GM23248 (cell line): Measurements from ENCODE around the gene NFE2. TPM values are rescaled to one million over a fixed set of nuclear protein-coding genes. Genes with fewer than 3 reads are reported as not detected.

ENCODE experiments used
- DNase-seq: peaks from one replicate; pipeline ENCODE4 v3.0.0-alpha.2; 2015
- H2AFZ ChIP-seq: fragments of 200-600 bp; sonication (generic); 2 replicates; pipeline ENCODE4 v1.6.1; 2016; ENCODE audit warnings: antibody characterized with exemption
- H3F3A ChIP-seq: fragments of 200-600 bp; sonication (generic); 2 replicates; pipeline ENCODE4 v1.6.1; 2016; ENCODE audit warnings: mild to moderate bottlenecking, antibody characterized with exemption, mixed run types; ENCODE audit not compliant: insufficient read depth
- H3K27ac ChIP-seq: fragments of 200-600 bp; sonication (generic); 2 replicates; pipeline ENCODE4 v1.5.1; 2016; ENCODE audit warnings: mild to moderate bottlenecking
- H3K27me3 ChIP-seq: fragments of 200-600 bp; sonication (generic); replicated peaks from 2 replicates; pipeline ENCODE4 v1.6.1; 2016; ENCODE audit warnings: mild to moderate bottlenecking; ENCODE audit not compliant: insufficient read depth
- H3K36me3 ChIP-seq: fragments of 200-600 bp; sonication (generic); 2 replicates; pipeline ENCODE4 v1.6.1; 2016; ENCODE audit warnings: low read depth, mild to moderate bottlenecking
- H3K4me1 ChIP-seq: fragments of 200-600 bp; sonication (generic); 2 replicates; pipeline ENCODE4 v1.6.1; 2016; ENCODE audit warnings: mild to moderate bottlenecking; ENCODE audit not compliant: insufficient read depth
- H3K4me2 ChIP-seq: fragments of 200-600 bp; sonication (generic); one replicate; pipeline ENCODE4 v1.6.1; 2016; ENCODE audit warnings: mild to moderate bottlenecking; ENCODE audit not compliant: unreplicated experiment
- H3K4me3 ChIP-seq: fragments of 200-600 bp; sonication (generic); 2 replicates; pipeline ENCODE4 v1.5.1; 2016; ENCODE audit warnings: mild to moderate bottlenecking
- H3K79me2 ChIP-seq: fragments of 200-600 bp; sonication (generic); 2 replicates; pipeline ENCODE4 v1.6.1; 2016; ENCODE audit warnings: mild to moderate bottlenecking; ENCODE audit not compliant: insufficient read depth
- H3K9ac ChIP-seq: fragments of 200-600 bp; sonication (generic); 2 replicates; pipeline ENCODE4 v1.6.1; 2016; ENCODE audit warnings: mild to moderate bottlenecking
- H3K9me2 ChIP-seq: fragments of 200-600 bp; sonication (generic); 2 replicates; pipeline ENCODE4 v1.6.1; 2016; ENCODE audit warnings: mixed run types, mild to moderate bottlenecking, moderate library complexity; ENCODE audit not compliant: insufficient read depth
- H3K9me3 ChIP-seq: fragments of 200-600 bp; sonication (generic); one replicate; pipeline ENCODE4 v1.6.1; 2017; ENCODE audit warnings: low read depth
- H4K20me1 ChIP-seq: fragments of 200-600 bp; sonication (generic); 2 replicates; pipeline ENCODE4 v1.6.0; 2016; ENCODE audit not compliant: insufficient read depth
- EZH2 ChIP-seq: fragments of 200-600 bp; sonication (generic); IDR thresholded peaks from 2 replicates; pipeline ENCODE4 v1.6.1; 2018; ENCODE audit warnings: antibody characterized with exemption, mild to moderate bottlenecking; ENCODE audit not compliant: insufficient read depth, poor library complexity, severe bottlenecking
- EZH2phosphoT487 ChIP-seq: fragments of 200-600 bp; sonication (generic); IDR thresholded peaks from 2 replicates; pipeline ENCODE4 v1.6.1; 2018; ENCODE audit warnings: antibody characterized with exemption, moderate library complexity, mild to moderate bottlenecking, low read depth; ENCODE audit not compliant: insufficient read depth
- WGBS, 2 experiments: methylation state at CpG; one replicate each; pipeline ENCODE4 v1.1.6; 2015 to 2017; ENCODE audit warnings: low lambda C conversion rate in 2 of 2, low coverage in 1 of 2; ENCODE audit errors: missing lambda C conversion rate in 2 of 2; 5-methylcytosine and 5-hydroxymethylcytosine counted together
- in situ Hi-C: fragments of 300-500 bp; cut with MboI; formaldehyde crosslinking; loops from 2 replicates; pipeline ENCODE4 v1.15.0; 2020
- polyA plus RNA-seq: library from polyadenylated mRNA; unstranded; fragments of >200 nt; fragmentation: Nextera tagmentation; extraction: Ambion mirVana; gene quantifications from 2 replicates; pipeline ENCODE4 v1.2.1, GENCODE V29; 2016
- total RNA-seq: library from RNA; depleted of rRNA; stranded (reverse); fragments of >200 nt; shearing (Covaris generic); gene quantifications from 2 replicates; pipeline ENCODE4 v1.2.3, GENCODE V29; 2014

NFE2 gene
- total and polyA plus RNA-seq, 2 experiments from 2014 or later, result not detected

GRCh38 chr12:54292083-54292930 lies 8.5 kb downstream of the NFE2 start:
- in situ Hi-C loops, result no loop called here
- H3K27me3 ChIP-seq, result no peaks in the 10 kb centered on the region
- H3K9me2 ChIP-seq, result no peaks in the 10 kb centered on the region
- peaks cover 39% of the 10 kb centered on the region for H3F3A ChIP-seq
- H2AFZ ChIP-seq, result no peak overlapping the region
- no peak overlapping the region for H3K9ac ChIP-seq
- no peak overlapping the region for H3K4me3 ChIP-seq
- H4K20me1 ChIP-seq, result no peaks in the 10 kb centered on the region
- no peak overlapping the region for H3K27ac ChIP-seq
- H3K79me2 ChIP-seq, result no peaks in the 10 kb centered on the region
- no peaks in the 10 kb centered on the region for H3K9me3 ChIP-seq
- TF ChIP-seq EZH2phosphoT487 (no peak), EZH2 (no peak)
- 75% methylated on average over 30 of the region's 30 CpGs for WGBS, 2 experiments
- H3K4me2 ChIP-seq, result no peak overlapping the region
- DNase-seq, result no peak
- H3K4me1 ChIP-seq, result no peaks in the 10 kb centered on the region
- peaks cover 10% of the 10 kb centered on the region for H3K36me3 ChIP-seq

GRCh38 chr12:54287261-54288157 lies 13.3 kb downstream of the NFE2 start:
- peak; percentile 7 for DNase-seq
- Histone ChIP-seq H3K79me2 (peaks cover 30% of the 10 kb centered on the region), H3K4me2 (no peak overlapping the region), H3K27ac (no peak overlapping the region), H3K9me3 (no peaks in the 10 kb centered on the region), H2AFZ (no peak overlapping the region), H3K36me3 (peaks cover 52% of the 10 kb centered on the region), H4K20me1 (peaks cover 31% of the 10 kb centered on the region), H3K4me1 (peaks cover 16% of the 10 kb centered on the region), H3K9ac (no peak overlapping the region), H3K27me3 (no peaks in the 10 kb centered on the region), H3K9me2 (no peaks in the 10 kb centered on the region), H3K4me3 (no peak overlapping the region), H3F3A (peaks cover 87% of the 10 kb centered on the region)
- 58 to 67% methylated on average over 8 of the region's 8 CpGs for WGBS, 2 experiments
- TF ChIP-seq EZH2phosphoT487 (no peak), EZH2 (no peak)
- in situ Hi-C loops, result no loop called here

- DNase-seq, result no peak
- Histone ChIP-seq H3K27me3 (no peaks in the 10 kb centered on the region), H3F3A (peaks cover 99% of the 10 kb centered on the region), H3K4me2 (no peak overlapping the region), H3K79me2 (peaks cover 42% of the 10 kb centered on the region), H3K4me3 (no peak overlapping the region), H3K9me2 (no peaks in the 10 kb centered on the region), H4K20me1 (peaks cover 41% of the 10 kb centered on the region), H3K36me3 (peaks cover 64% of the 10 kb centered on the region), H3K4me1 (peaks cover 16% of the 10 kb centered on the region), H3K9me3 (no peaks in the 10 kb centered on the region), H3K27ac (0 out of 2 replicates have a peak overlapping the region, but pooled peaks have one; percentile 10), H2AFZ (no peak overlapping the region), H3K9ac (peak overlapping the region; percentile 4; the same call in 1 of the 2 replicates)
- TF ChIP-seq EZH2, result no peak
- in situ Hi-C loops, result no loop called here
- WGBS, 2 experiments, result 87 to 88% methylated on average over 12 of the region's 12 CpGs
Measured at GRCh38 chr12:54286042-54287030, 14.5 kb downstream of the NFE2 start.
